Progenitor cell of endocrine pancreas (in vitro differentiated cells): ENCODE results near the gene ITPRID2. TPM values are rescaled to one million over a fixed set of nuclear protein-coding genes. Genes with fewer than 3 reads are reported as not detected.

ENCODE experiments used
- DNase-seq: peaks from one replicate; pipeline ENCODE4 v3.0.0; 2021; ENCODE audit warnings: low spot score; ENCODE audit not compliant: unreplicated experiment
- H3K27ac Mint-ChIP-seq: 2 replicates; pipeline ENCODE4 v1.8.0; 2021; ENCODE audit warnings: mild to moderate bottlenecking, moderate library complexity, mixed read lengths
- H3K27me3 Mint-ChIP-seq: 2 replicates; pipeline ENCODE4 v1.8.0; 2021; ENCODE audit warnings: mixed read lengths
- H3K36me3 Mint-ChIP-seq: 2 replicates; pipeline ENCODE4 v1.8.0; 2022; ENCODE audit warnings: mixed read lengths; ENCODE audit not compliant: insufficient read depth
- H3K4me1 Mint-ChIP-seq: 2 replicates; pipeline ENCODE4 v1.8.0; 2021; ENCODE audit warnings: low read depth, mixed read lengths
- H3K4me3 Mint-ChIP-seq: 2 replicates; pipeline ENCODE4 v1.8.0; 2021; ENCODE audit warnings: low read depth, mild to moderate bottlenecking, moderate library complexity, mixed read lengths
- H3K9me3 Mint-ChIP-seq: 2 replicates; pipeline ENCODE4 v1.8.0; 2021; ENCODE audit warnings: low read depth, mixed read lengths
- CTCF ChIP-seq: fragments of 200-600 bp; sonication (generic); IDR thresholded peaks from one replicate; pipeline ENCODE4 v1.5.0; 2021; ENCODE audit warnings: antibody characterized with exemption, mild to moderate bottlenecking; ENCODE audit not compliant: unreplicated experiment
- total RNA-seq: library from RNA; stranded (reverse); gene quantifications from 2 replicates; pipeline ENCODE4 v1.2.1, GENCODE V29; 2021

Gene ITPRID2
- total RNA-seq, 1 donor from 2014 or later, result 69.7 TPM

DNA sequence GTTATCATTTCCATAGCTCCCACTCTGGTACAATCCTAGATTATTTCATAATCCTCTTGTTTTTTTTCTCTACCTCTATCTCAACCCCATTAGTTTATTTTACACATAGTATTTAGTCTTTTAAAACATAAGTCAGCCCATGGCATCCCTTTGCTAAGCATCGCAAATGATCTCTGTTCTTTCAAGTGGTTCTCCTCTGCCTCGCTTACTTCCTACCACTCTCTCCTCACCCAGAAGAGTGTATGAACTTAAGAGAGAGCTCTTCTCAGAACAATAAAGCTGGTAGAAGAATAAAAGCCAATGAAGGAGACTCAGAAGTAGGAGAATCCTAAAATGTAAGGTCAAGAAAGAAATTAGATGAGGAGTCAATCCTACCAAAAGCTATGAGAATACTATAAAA, 12.2 kb upstream of the ITPRID2 start:
- no peak overlapping the region for H3K4me3 Mint-ChIP-seq
- H3K27ac Mint-ChIP-seq, result no peak overlapping the region
- no peaks in the 10 kb centered on the region for H3K4me1 Mint-ChIP-seq
- TF ChIP-seq CTCF, result no peak
- H3K36me3 Mint-ChIP-seq, result no peaks in the 10 kb centered on the region
- no peaks in the 10 kb centered on the region for H3K9me3 Mint-ChIP-seq
- no peaks in the 10 kb centered on the region for H3K27me3 Mint-ChIP-seq
- no peak for DNase-seq

DNA sequence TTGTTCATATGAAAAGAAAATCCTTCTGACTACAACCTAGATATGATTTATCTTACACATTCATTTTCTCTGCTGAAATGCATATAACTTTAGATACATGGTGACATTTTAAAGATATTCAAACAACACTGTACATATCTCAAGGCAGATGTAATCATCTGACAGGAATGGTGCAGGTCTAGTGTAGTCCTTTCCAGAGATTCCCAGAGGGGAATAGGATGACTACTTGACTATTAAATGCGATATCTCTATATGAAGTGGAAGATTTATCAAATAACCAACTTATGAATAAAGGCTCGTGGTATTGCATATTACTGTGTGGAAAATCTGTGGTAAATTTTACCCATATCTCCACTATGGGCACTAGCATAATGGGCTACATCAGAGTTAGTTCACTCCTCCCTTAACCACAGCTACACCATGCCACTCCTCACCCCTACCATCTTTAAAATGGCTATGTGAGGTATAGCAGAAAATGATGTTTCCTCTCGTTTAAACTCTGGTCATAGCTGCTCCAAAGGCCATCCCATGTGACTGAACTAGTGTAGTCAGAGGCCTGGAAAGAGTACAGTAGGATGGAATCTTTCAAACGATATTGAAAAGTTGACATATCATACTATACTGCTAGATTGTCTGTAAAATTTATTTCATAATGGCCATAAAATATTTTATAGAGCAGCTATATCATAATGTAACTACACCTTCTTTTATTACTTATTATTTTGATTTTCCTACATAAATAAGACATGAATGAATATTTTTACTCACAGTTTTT, 9.1 kb upstream of the ITPRID2 start:
- Mint-ChIP-seq H3K27me3 (no peaks in the 10 kb centered on the region), H3K36me3 (no peaks in the 10 kb centered on the region), H3K27ac (peak overlapping the region; percentile 33), H3K4me1 (peaks cover 4% of the 10 kb centered on the region), H3K4me3 (no peak overlapping the region), H3K9me3 (no peaks in the 10 kb centered on the region)
- no peak for DNase-seq
- no peak for TF ChIP-seq CTCF

DNA sequence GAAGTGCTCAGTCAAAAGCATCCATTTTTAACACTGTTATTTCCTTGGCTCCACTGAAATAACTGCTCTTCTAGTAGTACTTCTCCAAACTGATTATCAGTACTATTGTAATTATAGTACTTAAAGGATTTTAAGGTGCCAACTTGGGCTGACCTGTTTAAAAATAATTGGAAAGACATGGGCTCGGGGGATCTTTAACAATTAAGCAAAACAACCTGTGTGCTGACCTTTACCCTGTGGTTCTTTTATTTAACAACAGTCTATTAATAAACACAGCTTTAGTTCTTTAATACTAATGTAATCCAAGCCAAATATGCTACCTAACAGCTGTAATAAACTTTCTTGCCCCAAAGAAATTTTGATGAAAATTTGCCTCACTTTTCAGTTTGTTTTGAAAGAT, 6.9 kb upstream of the ITPRID2 start:
- Mint-ChIP-seq H3K27me3 (no peaks in the 10 kb centered on the region), H3K4me1 (peaks cover 4% of the 10 kb centered on the region), H3K9me3 (no peaks in the 10 kb centered on the region), H3K36me3 (no peaks in the 10 kb centered on the region), H3K4me3 (no peak overlapping the region), H3K27ac (no peak overlapping the region)
- TF ChIP-seq CTCF, result no peak
- no peak for DNase-seq

DNA sequence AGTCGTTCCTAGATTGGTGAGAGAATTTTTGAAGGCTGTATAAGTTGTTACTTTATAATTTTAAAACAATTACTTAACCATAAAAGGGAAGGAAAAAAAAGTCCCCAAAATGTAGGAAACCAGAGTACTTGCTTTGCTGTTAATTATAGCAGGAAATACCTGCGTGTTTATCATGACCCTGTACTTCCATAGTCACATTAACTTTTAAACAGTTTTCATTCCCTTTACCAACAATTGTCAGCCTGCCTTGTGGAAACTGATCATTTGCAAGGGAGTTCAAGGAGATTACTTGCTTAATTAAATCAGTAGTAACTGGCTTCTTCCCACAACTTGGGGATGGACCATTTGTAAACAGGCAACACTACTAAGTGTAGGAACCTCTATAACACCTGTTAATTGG, 6.4 kb upstream of the ITPRID2 start:
- DNase-seq, result no peak

GRCh38 chr2:181886192-181886591, 5.3 kb upstream of the ITPRID2 start:
- peaks cover 5% of the 10 kb centered on the region for H3K4me1 Mint-ChIP-seq
- no peaks in the 10 kb centered on the region for H3K9me3 Mint-ChIP-seq
- no peak overlapping the region for H3K4me3 Mint-ChIP-seq
- no peak for TF ChIP-seq CTCF
- H3K27me3 Mint-ChIP-seq, result no peaks in the 10 kb centered on the region
- H3K27ac Mint-ChIP-seq, result no peak overlapping the region
- H3K36me3 Mint-ChIP-seq, result no peaks in the 10 kb centered on the region
- DNase-seq, result no peak

More for the DNA sequence above, 6.4 kb upstream of the ITPRID2 start:
- H3K27me3 Mint-ChIP-seq, result no peaks in the 10 kb centered on the region
- no peaks in the 10 kb centered on the region for H3K9me3 Mint-ChIP-seq
- TF ChIP-seq CTCF, result no peak
- H3K4me1 Mint-ChIP-seq, result peaks cover 4% of the 10 kb centered on the region
- H3K36me3 Mint-ChIP-seq, result no peaks in the 10 kb centered on the region
- no peak overlapping the region for H3K4me3 Mint-ChIP-seq
- H3K27ac Mint-ChIP-seq, result no peak overlapping the region
